ENCODE measurements around the gene U2AF1L4. TPM values are rescaled to one million over a fixed set of nuclear protein-coding genes. Genes with fewer than 3 reads are reported as not detected.

The U2AF1L4 gene
- total RNA-seq, 1 experiment from 2014 or later = 24.6 TPM

DNA sequence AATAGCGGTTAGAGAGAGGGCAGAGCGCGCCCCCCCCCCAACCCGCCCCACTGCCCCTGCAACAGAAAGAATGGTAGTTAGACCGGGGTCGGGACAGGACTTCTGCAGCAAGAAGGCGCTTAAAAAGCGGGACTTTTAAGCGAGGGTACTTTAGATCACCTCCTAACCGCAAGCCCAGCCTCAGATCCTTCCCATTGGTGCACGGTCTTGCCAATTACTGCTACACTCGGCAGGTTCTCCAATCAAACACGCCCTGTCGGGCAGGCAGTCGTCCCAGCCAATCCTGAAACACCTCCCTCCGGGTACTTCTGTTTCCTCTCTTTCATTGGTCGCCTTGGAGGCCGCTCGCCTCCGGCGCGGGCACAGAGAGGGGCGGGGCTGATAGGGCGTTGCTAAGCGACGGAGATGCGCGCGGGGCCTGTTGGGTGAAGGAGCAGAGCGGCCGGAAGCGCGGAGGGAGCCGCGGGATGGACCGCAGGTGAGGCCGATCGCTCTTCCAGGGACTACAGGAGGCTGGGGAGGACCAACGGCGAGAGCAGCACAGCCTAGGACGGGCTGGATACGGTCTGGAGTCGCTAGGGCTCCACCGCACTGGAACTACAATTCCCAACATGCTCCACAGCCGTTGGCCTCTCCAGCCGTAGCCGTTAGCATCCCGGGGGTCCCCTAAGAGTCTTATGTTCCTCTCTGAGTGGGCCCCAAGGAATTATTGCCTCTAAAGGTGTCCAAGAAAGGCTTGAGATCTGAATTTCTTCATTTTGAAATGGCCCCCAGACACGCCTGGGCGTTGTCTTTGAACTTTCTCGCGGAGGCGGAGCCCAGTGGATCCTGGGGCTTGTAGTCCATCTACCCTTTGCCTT, 12.8 kb upstream of the U2AF1L4 start, which contains the start of gene PROSER3:
PROSER3 (plus strand) TSS at position 428 of the 860 bp plus-strand sequence; CDS start at position 468, 40 bp downstream.
- Mint-ChIP-seq H3K36me3 (ENCODE audit: insufficient read depth, unreplicated experiment) (peaks cover 36% of the 10 kb centered on the region), H3K27ac (ENCODE audit: unreplicated experiment) (peak within 1 kb of the TSS; percentile 92), H3K4me3 (ENCODE audit: unreplicated experiment) (peak within 1 kb of the TSS; percentile 88), H3K9me3 (ENCODE audit: unreplicated experiment) (no peaks in the 10 kb centered on the region), H3K4me1 (ENCODE audit: low read depth, unreplicated experiment) (peaks cover 6% of the 10 kb centered on the region), H3K27me3 (ENCODE audit: insufficient read depth, unreplicated experiment) (no peaks in the 10 kb centered on the region)
- H3K9me3 ChIP-seq = no peaks in the 10 kb centered on the region
- DNase-seq = peak; percentile 99 to 100
- intact Hi-C loops (cut with micrococcal nuclease; ENCODE audit: unreplicated experiment) = loop anchor here (1.0 to 5.0 kb wide), 4 partner anchors 10 to 297 kb away; partner anchors contain the start of genes ARHGAP33, COX6B1, LIN37 and THAP8
- H3K4me3 ChIP-seq (ENCODE audit: low read depth, low read length) = peak within 1 kb of the TSS; percentile 68
- H3K27me3 ChIP-seq (replicated peaks; ENCODE audit: control insufficient read depth, insufficient read depth, low read length) = no peaks in the 10 kb centered on the region
- TF ChIP-seq, protein P1, sequence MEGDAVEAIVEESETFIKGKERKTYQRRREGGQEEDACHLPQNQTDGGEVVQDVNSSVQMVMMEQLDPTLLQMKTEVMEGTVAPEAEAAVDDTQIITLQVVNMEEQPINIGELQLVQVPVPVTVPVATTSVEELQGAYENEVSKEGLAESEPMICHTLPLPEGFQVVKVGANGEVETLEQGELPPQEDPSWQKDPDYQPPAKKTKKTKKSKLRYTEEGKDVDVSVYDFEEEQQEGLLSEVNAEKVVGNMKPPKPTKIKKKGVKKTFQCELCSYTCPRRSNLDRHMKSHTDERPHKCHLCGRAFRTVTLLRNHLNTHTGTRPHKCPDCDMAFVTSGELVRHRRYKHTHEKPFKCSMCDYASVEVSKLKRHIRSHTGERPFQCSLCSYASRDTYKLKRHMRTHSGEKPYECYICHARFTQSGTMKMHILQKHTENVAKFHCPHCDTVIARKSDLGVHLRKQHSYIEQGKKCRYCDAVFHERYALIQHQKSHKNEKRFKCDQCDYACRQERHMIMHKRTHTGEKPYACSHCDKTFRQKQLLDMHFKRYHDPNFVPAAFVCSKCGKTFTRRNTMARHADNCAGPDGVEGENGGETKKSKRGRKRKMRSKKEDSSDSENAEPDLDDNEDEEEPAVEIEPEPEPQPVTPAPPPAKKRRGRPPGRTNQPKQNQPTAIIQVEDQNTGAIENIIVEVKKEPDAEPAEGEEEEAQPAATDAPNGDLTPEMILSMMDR (IDR thresholded peaks at IDR 0.05; ENCODE audit: insufficient read depth in 1 of 2, low read depth in 1 of 2, low read length in 1 of 2, severe bottlenecking in 1 of 2, unreplicated experiment in 1 of 2) = no peak
- peaks cover 6% of the 10 kb centered on the region for H3K4me1 ChIP-seq
- CTCF ChIA-PET = interaction anchor here (0.5 kb wide), 1 partner anchor 71 kb away, joined by 4 read pairs; no protein-coding TSS in a partner anchor
- no peaks in the 10 kb centered on the region; the same call in 1 of the 2 replicates for H3K36me3 ChIP-seq (ENCODE audit: control insufficient read depth, insufficient read depth, low read length)
- BruUV-seq (replicated peaks) = TSS peak; percentile 70
- POLR2A ChIA-PET = interaction anchor here (0.7 to 1.0 kb wide), 3 partner anchors 10 to 49 kb away, joined by 3 to 14 read pairs (median 12); partner anchors contain the start of genes LIN37, PSENEN and U2AF1L4

DNA sequence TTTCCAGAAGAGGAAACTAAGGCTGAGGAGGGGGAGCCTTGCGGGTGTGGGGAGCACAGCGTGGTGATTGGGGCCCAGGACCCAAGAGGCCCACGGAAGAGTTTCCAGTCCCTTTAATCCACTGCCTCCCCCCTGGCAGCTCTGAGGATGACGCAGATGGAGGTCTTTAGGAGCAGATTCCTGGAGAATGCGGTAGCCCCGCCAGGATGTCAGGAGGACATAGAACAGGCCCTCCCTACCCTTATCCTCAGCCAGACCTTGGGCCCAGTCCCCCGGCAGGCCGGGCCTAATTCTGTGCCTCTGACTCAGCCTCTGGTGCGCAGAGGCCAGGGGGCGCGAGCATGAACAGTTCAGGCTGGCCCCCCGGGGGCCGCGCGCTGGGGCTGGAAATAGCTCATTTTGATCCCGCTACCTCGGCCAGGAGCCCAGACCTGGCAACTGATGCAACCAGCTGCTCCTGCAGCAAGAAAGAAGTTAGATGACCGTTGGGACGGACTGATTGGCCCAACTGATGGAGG, 12.1 kb upstream of the U2AF1L4 start:
- BruUV-seq (replicated peaks) = TSS peak; percentile 81
- POLR2A ChIA-PET = interaction anchor here (0.7 to 1.0 kb wide), 3 partner anchors 9 to 49 kb away, joined by 3 to 14 read pairs (median 12); partner anchors contain the start of genes LIN37, PSENEN and U2AF1L4
- no peaks in the 10 kb centered on the region for H3K27me3 Mint-ChIP-seq (ENCODE audit: insufficient read depth, unreplicated experiment)

More for the DNA sequence above, 12.1 kb upstream of the U2AF1L4 start:
- H3K27me3 ChIP-seq (replicated peaks; ENCODE audit: control insufficient read depth, insufficient read depth, low read length) = no peaks in the 10 kb centered on the region
- H3K36me3 Mint-ChIP-seq (ENCODE audit: insufficient read depth, unreplicated experiment) = peaks cover 35% of the 10 kb centered on the region
- peak; percentile 50 to 61 for DNase-seq
- intact Hi-C loops (cut with micrococcal nuclease; ENCODE audit: unreplicated experiment) = loop anchor here (2.0 to 5.0 kb wide), 2 partner anchors 110 to 298 kb away; partner anchors contain the start of genes COX6B1, THAP8 and WDR62
- no peaks in the 10 kb centered on the region for H3K9me3 ChIP-seq
- peaks cover 6% of the 10 kb centered on the region for H3K4me1 Mint-ChIP-seq (ENCODE audit: low read depth, unreplicated experiment)
- no peaks in the 10 kb centered on the region for H3K9me3 Mint-ChIP-seq (ENCODE audit: unreplicated experiment)
- TF ChIP-seq, protein P1 (IDR thresholded peaks at IDR 0.05; ENCODE audit: insufficient read depth in 1 of 2, low read depth in 1 of 2, low read length in 1 of 2, severe bottlenecking in 1 of 2, unreplicated experiment in 1 of 2) = no peak
- H3K4me3 ChIP-seq (ENCODE audit: low read depth, low read length) = peak overlapping the region; percentile 68
- peak overlapping the region; percentile 92 for H3K27ac Mint-ChIP-seq (ENCODE audit: unreplicated experiment)
- no peaks in the 10 kb centered on the region; the same call in 1 of the 2 replicates for H3K36me3 ChIP-seq (ENCODE audit: control insufficient read depth, insufficient read depth, low read length)
- CTCF ChIA-PET = interaction anchor here (0.5 kb wide), 1 partner anchor 71 kb away, joined by 4 read pairs; no protein-coding TSS in a partner anchor
- peak overlapping the region; percentile 88 for H3K4me3 Mint-ChIP-seq (ENCODE audit: unreplicated experiment)
- H3K4me1 ChIP-seq = peaks cover 6% of the 10 kb centered on the region

Measured in Caco-2 (cell line).